K562 (cell line): ENCODE measurements around the gene IRX6. TPM values are rescaled to one million over a fixed set of nuclear protein-coding genes. Genes with fewer than 3 reads are reported as not detected.

Experiments used
- CREB1 ChIP-seq, 2 experiments: sonication (generic) in 1 of 2; formaldehyde crosslinking in 1 of 2; IDR thresholded peaks; 2 replicates each; pipeline versions ENCODE4 v1.6.1 to v1.8.0; 2012 to 2022; ENCODE audit warnings: inconsistent platforms in 1 of 2, mild to moderate bottlenecking in 1 of 2, missing genetic modification reagents in 1 of 2, moderate library complexity in 1 of 2
- CUX1 ChIP-seq: fragments of 200-800 bp; sonication (Bioruptor generic); IDR thresholded peaks from 2 replicates; pipeline ENCODE4 v1.6.1; 2016; ENCODE audit warnings: missing genetic modification characterization, missing compliant biosample characterization
- HNRNPK ChIP-seq: fragments of 200-400 bp; formaldehyde crosslinking; IDR thresholded peaks from one replicate; pipeline ENCODE4 v1.6.1; 2018; ENCODE audit warnings: mild to moderate bottlenecking, low read depth, low read length; ENCODE audit not compliant: poor library complexity, severe bottlenecking
- KAT2B ChIP-seq: IDR thresholded peaks from one replicate; pipeline ENCODE4 v1.6.1; 2012; ENCODE audit warnings: low read depth, mild to moderate bottlenecking, control low read depth, inconsistent platforms, low read length, moderate library complexity
- KAT7 ChIP-seq: sonication (generic); formaldehyde crosslinking; IDR thresholded peaks from 2 replicates; pipeline ENCODE4 v1.8.0; 2022; ENCODE audit warnings: missing genetic modification reagents, mild to moderate bottlenecking, borderline replicate concordance
- TAF9B ChIP-seq: fragments of 450-650 bp; IDR thresholded peaks from 2 replicates; pipeline ENCODE4 v1.6.1; 2018; ENCODE audit warnings: mild to moderate bottlenecking; ENCODE audit not compliant: partially characterized antibody
- TCF3 ChIP-seq: sonication (generic); formaldehyde crosslinking; IDR thresholded peaks from 2 replicates; pipeline ENCODE4 v1.4.0; 2020; ENCODE audit warnings: mild to moderate bottlenecking, missing genetic modification reagents
- polyA plus RNA-seq, 8 experiments: library from polyadenylated mRNA; depleted of rRNA in 4 of 8; stranded (reverse) in 5 of 8; unstranded in 3 of 8; fragments of >200 nt; fragmentation: Nextera tagmentation in 2 of 8; fragmentation: Illumina TruSeq in 1 of 8; extraction: Ambion mirVana in 2 of 8; extraction: Trizol in 1 of 8; gene quantifications; 2 replicates each; pipeline versions ENCODE4 v1.2.1 to v1.2.3, GENCODE V29; 2011 to 2014; ENCODE audit warnings: inconsistent platforms in 1 of 8, missing spikeins in 1 of 8
- total RNA-seq, 7 experiments: library from RNA; depleted of rRNA in 6 of 7; stranded (reverse); fragments of >200 nt in 6 of 7; fragmentation: Illumina TruSeq in 2 of 7; extraction: Trizol in 2 of 7; gene quantifications; 2 replicates each; pipeline versions ENCODE4 v1.2.1 to v1.2.3, GENCODE V29; 2011 to 2021; ENCODE audit warnings: low replicate concordance in 1 of 7
- TF ChIP-seq, protein P1 (sequence below): sonication (generic); formaldehyde crosslinking; IDR thresholded peaks from 2 replicates; pipeline ENCODE4 v1.8.0; 2022; ENCODE audit warnings: mild to moderate bottlenecking, missing genetic modification reagents
- TF ChIP-seq, protein P2 (sequence below): fragments of 450-650 bp; IDR thresholded peaks from 2 replicates; pipeline ENCODE4 v1.6.1; 2016; ENCODE audit warnings: mild to moderate bottlenecking

Gene IRX6
- total and polyA plus RNA-seq, 9 of the 15 experiments (the other 6 are each of a cell fraction or from before 2014, with no cell fraction given): 0.07 to 0.29 (median 0.14) TPM; not detected in 4

DNA sequence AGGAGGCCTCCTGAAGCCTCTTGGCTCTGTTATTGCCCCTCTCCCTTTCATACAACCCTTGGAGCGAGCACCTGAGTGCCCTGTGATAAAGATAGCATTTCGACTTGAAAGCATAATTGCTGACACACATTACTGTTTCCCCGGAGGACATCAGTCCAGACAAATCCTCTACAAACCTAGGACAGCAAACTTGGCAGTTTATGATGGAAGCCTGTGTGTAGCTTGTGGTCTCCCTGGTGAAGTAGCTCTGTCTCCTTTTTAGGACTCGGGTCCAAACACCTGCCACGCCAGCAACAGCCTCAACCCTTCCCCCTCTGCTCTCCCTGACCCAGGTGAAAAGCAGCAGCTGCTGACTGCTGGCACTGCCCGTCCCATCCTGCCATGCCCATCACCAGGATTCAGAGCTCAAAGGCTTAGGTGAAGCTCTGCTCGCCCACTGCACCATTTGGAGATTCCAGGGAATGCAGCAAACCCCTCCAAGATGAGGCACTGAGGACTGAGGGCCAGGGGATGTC is 55.9 kb downstream of the IRX6 start (continued):
- no peak for TF ChIP-seq CUX1
- TF ChIP-seq TAF9B: no peak
- TF ChIP-seq TCF3 (CRISPR knock-in tag): no peak
- TF ChIP-seq CREB1 (IDR thresholded peaks at IDR 0.05): no peak
- TF ChIP-seq CREB1 (CRISPR knock-in tag; IDR thresholded peaks at IDR 0.05): no peak
- no peak for TF ChIP-seq HNRNPK
- no peak for TF ChIP-seq KAT2B
- no peak for TF ChIP-seq KAT7 (CRISPR knock-in tag)
- TF ChIP-seq, protein P1, sequence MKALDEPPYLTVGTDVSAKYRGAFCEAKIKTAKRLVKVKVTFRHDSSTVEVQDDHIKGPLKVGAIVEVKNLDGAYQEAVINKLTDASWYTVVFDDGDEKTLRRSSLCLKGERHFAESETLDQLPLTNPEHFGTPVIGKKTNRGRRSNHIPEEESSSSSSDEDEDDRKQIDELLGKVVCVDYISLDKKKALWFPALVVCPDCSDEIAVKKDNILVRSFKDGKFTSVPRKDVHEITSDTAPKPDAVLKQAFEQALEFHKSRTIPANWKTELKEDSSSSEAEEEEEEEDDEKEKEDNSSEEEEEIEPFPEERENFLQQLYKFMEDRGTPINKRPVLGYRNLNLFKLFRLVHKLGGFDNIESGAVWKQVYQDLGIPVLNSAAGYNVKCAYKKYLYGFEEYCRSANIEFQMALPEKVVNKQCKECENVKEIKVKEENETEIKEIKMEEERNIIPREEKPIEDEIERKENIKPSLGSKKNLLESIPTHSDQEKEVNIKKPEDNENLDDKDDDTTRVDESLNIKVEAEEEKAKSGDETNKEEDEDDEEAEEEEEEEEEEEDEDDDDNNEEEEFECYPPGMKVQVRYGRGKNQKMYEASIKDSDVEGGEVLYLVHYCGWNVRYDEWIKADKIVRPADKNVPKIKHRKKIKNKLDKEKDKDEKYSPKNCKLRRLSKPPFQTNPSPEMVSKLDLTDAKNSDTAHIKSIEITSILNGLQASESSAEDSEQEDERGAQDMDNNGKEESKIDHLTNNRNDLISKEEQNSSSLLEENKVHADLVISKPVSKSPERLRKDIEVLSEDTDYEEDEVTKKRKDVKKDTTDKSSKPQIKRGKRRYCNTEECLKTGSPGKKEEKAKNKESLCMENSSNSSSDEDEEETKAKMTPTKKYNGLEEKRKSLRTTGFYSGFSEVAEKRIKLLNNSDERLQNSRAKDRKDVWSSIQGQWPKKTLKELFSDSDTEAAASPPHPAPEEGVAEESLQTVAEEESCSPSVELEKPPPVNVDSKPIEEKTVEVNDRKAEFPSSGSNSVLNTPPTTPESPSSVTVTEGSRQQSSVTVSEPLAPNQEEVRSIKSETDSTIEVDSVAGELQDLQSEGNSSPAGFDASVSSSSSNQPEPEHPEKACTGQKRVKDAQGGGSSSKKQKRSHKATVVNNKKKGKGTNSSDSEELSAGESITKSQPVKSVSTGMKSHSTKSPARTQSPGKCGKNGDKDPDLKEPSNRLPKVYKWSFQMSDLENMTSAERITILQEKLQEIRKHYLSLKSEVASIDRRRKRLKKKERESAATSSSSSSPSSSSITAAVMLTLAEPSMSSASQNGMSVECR (CRISPR knock-in tag): no peak
- TF ChIP-seq, protein P2, sequence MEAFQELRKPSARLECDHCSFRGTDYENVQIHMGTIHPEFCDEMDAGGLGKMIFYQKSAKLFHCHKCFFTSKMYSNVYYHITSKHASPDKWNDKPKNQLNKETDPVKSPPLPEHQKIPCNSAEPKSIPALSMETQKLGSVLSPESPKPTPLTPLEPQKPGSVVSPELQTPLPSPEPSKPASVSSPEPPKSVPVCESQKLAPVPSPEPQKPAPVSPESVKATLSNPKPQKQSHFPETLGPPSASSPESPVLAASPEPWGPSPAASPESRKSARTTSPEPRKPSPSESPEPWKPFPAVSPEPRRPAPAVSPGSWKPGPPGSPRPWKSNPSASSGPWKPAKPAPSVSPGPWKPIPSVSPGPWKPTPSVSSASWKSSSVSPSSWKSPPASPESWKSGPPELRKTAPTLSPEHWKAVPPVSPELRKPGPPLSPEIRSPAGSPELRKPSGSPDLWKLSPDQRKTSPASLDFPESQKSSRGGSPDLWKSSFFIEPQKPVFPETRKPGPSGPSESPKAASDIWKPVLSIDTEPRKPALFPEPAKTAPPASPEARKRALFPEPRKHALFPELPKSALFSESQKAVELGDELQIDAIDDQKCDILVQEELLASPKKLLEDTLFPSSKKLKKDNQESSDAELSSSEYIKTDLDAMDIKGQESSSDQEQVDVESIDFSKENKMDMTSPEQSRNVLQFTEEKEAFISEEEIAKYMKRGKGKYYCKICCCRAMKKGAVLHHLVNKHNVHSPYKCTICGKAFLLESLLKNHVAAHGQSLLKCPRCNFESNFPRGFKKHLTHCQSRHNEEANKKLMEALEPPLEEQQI: no peak
- TF ChIP-seq, all 486 proteins: peak for 0
